NCI-H460 (cell line): ENCODE measurements around the gene MISP. TPM values are rescaled to one million over a fixed set of nuclear protein-coding genes. Genes with fewer than 3 reads are reported as not detected.
"Not testable (repeated sequence)": the region's sequence is repeated elsewhere in the genome, so short reads cannot be mapped to it uniquely, and the experiment has no call there.

Experiments used
- DNase-seq: peaks from one replicate; pipeline ENCODE4 v3.0.0-alpha.2; 2016; ENCODE audit warnings: low read depth; ENCODE audit errors: extremely low read depth
- polyA plus RNA-seq: library from polyadenylated mRNA; depleted of rRNA; stranded (reverse); fragments of >200 nt; gene quantifications from 2 replicates; pipeline ENCODE4 v1.2.3, GENCODE V29; 2014; cell fraction: nucleus; rRNA removed
- total RNA-seq: library from RNA; depleted of rRNA; stranded (reverse); fragments of >200 nt; shearing (Covaris generic); gene quantifications from 2 replicates; pipeline ENCODE4 v1.2.3, GENCODE V29; 2014; rRNA removed

Gene MISP, protein sequence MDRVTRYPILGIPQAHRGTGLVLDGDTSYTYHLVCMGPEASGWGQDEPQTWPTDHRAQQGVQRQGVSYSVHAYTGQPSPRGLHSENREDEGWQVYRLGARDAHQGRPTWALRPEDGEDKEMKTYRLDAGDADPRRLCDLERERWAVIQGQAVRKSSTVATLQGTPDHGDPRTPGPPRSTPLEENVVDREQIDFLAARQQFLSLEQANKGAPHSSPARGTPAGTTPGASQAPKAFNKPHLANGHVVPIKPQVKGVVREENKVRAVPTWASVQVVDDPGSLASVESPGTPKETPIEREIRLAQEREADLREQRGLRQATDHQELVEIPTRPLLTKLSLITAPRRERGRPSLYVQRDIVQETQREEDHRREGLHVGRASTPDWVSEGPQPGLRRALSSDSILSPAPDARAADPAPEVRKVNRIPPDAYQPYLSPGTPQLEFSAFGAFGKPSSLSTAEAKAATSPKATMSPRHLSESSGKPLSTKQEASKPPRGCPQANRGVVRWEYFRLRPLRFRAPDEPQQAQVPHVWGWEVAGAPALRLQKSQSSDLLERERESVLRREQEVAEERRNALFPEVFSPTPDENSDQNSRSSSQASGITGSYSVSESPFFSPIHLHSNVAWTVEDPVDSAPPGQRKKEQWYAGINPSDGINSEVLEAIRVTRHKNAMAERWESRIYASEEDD
- 24.1 and 30.1 TPM in 2 replicates for total RNA-seq
- 21.1 and 24.2 TPM in 2 replicates for polyA plus RNA-seq

GRCh38 chr19:750640-751423 lies at the start of gene MISP:
TSS of gene MISP (plus strand) at chr19:751112. CDS start at chr19:756947, 5,835 bp downstream.
- no peak for DNase-seq

GRCh38 chr19:702847-703246 lies 48.1 kb upstream of the MISP start:
- not testable (repeated sequence) for DNase-seq

- no peak for DNase-seq
Observed at GRCh38 chr19:703329-703650, 47.6 kb upstream of the MISP start.

DNA sequence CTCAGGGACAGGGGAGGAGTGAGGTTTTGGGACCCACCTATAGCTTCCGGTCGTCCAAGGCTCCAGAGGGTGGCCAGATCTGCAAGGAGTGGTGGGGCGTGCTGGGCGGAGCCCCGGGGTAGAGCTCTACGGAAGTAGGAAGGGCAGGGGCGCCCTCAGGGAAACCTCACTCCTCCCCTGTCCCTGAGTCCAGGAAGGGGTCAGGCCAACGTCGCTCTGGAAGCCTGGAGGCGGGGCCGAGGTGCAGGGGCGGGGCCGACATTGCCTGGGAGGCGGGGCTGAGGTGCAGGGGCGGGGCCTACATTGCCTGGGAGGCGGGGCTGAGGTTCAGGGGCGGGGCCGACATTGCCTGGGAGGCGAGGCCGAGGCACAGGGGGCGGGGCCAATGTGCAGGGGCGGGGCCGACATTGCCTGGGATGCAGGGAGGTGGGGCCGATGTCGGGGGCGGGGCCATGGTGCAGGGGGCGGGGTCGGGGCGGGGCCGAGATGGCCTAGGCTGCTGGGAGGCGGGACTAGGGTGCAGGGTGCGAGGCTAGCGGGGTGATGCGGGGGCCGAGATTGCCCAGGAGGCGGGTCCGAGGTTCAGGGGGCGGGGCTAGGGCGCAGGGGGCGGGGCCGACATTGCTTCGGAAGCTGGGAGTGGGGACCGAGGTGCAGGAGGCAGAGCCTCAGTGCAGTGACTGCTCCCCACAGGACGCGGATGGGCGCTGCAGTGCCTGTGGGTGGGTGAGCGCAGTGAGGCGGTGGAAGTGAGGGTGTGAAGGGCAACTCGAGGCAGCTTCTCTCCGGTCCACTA lies 47.1 kb upstream of the MISP start:
- DNase-seq: peak; percentile 55

GRCh38 chr19:704447-704741 lies 46.5 kb upstream of the MISP start:
- DNase-seq: no peak

GRCh38 chr19:708154-709143 lies 42.5 kb upstream of the MISP start, which contains the start of gene PALM:
TSS of gene PALM (plus strand) at chr19:708935. CDS start at chr19:709147, 212 bp downstream.
- no peak for DNase-seq

- no peak for DNase-seq
Observed at GRCh38 chr19:709196-709964, 41.5 kb upstream of the MISP start.

- no peak for DNase-seq
Observed at GRCh38 chr19:709965-710571, 40.8 kb upstream of the MISP start.

GRCh38 chr19:710767-711166 lies 40.1 kb upstream of the MISP start:
- DNase-seq: no peak

GRCh38 chr19:711254-711653 lies 39.7 kb upstream of the MISP start:
- DNase-seq: no peak

DNA sequence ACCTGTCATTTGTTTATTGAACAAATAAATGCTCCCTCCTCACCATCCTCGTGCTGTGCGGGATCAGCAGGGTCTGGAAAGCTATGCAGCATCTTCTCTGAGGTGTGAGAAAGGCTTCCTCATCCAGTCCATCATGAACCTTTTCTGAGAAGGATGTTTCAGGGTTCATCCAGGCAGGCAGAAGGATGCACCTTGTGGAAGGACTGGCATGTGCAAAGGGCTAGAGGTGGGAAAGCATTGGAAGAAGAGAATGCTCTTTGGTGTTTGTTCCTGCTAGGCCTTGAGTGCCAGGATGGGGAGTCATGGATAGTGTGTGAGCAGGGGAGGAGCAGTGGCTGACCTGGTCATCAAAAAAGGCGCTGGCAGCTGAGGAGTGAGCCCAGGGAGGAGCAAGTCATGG lies 35.6 kb upstream of the MISP start:
- DNase-seq: no peak

DNA sequence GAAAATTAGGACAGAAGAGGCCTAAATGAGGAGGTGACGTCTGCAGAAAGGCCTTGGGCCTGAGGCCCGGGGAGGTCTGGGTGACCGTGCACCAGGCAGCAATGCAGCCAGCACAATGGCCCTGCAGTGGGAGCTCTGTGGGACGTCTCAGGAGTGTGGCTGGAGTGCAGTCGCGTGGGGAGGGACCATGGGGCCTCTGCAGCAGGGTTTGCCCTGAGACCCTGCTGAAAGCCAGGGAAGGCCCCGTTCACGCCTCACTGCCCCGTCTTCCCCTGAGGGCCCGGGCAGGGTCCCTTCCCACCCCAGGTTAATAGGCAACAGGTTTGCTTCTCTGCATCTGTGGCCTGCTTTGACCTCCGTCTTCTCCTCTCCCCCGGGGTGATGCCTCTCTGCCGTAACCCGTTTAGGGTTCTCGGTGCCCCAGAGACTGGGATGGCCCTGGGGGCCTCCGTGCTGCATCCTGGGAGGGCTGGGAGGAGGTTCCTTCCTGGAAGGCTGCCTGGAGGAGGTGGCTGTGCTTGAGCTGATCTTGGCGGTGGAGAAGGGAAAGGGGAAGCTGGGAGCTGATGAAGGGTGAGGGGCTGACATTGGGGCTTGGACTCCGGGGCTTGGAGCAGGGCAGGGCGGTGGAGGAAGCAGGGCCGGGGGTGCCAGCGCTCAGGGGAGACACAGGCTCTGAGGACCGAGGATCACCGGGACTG lies 32.5 kb upstream of the MISP start:
- DNase-seq: no peak

DNA sequence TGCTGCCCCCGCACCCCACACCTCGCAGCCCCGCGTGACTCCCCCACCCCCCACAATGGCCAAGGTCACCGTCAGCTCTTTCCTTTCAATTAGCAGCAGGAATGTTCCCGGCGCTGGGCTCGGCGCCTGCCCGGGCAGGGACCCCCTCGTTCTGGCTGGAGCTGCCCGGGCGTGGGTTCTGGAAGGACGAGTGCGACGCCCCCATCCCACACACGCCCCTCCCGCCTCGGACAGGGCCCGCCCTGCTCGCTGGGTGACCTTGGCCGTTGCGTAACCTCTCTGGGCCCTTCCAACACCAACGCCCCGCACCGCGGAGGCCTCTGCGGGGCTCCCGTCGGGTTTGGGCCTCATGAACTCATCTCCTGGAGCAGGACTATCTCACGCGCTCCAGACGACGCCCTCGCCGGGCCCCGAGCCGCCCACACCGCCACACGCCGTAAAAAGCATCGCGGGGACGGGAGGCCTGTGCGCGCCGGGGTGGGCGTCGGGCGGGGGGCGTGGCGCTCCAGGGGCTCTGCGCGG lies 31.9 kb upstream of the MISP start:
- no peak for DNase-seq

DNA sequence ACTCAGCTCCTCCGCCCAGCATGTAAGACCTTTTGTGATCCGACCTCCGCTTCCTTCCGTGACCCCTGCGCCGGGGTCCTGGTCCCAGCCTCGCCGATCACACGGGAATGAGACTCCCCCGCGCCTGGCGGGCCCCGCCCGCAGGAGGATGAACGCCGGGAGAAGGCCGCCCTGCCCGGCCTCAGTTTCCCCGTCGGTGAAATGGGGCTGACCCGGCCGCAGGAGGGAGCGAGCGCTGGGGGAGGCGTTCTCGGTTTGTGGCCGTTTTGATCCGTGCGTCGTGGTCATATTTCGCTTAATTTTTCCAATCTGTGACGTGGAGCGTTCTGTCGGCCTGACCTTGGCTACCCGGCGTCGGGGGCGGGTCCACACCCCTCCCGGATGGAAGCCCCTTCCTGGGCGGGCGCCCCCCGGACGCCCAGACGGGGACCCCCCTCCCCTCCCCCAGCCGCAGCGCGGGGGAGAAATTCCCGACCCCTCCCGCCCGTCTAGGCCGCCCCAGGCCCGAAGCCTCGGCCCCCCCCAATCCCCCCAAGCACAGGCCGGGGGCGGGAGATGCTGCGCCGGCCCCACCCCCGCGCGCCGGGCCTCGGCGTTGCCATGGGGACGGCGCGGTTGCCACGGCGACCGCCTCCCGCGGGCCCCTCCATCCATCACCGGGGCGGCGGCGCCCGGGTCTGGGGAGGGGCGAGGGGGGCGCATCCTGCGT lies 31.1 kb upstream of the MISP start:
- no peak for DNase-seq

DNA sequence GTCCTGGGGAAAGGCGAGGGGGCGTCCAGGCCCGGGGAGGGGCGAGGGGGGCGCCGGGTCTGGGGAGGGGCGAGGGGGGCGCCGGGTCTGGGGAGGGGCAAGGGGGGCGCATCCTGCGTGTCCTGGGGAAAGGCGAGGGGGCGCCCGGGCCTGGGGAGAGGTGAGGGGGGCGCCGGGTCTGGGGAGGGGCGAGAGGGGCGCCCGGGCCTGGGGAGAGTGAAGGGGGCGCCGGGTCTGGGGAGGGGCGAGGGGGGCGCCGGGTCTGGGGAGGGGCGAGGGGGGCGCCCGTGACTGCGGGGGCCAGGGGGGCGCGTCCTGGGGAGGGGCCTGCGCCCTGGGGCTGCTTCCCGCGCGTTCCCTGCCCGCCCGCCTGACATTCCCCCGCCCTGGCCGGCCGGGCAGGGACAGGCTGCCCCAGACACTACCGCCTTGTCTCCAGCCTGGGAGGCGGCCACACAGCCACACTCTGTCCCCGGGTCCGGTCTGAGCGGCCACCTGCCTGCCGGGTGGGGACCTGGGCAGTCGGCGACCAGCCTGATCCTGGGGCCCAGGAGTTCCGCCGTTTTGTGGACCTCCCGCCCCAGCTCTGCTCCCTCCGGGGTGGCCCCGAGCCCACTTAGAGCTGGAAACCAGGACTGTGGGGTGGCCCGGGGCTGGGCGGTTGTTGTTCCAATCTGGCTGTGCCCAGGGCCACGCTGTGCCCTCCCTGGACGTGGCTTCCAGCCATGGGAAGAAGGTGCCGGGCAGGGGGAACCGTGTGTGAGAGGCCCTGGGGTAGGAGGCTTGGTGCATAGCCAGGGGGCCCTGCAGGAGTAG lies 30.4 kb upstream of the MISP start:
- no peak for DNase-seq

DNA sequence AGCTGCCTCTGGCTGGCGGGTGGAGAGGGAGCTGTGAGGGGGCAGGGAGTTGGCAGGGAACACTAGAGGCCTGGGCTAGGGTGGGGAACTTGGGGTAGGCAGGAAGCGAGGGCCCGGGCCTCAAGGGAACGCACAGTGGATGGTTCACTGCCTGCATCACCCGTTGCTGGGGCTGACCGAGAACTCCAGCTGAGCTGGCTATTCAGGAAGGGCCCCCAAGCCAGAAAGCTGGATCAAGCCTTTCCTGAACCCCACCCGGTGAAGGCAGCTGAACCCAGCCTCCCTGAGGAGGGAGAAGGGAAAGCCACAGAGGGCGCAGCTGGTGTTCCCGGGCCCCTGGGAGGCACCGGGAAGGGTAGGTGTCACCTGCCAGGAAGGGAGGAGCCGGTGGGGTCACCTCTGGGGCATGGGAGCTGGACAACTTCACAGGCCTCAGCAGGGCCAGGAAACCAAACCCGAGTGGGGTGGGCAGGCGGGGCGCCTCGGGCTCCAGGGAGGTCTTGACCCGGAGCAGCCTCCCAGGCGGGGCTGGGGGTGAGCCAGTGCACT lies 28.3 kb upstream of the MISP start:
- DNase-seq: no peak
